SH-SY5Y (cell line): ENCODE data around the gene SLC27A5.

ENCODE experiments used
- GATA2 ChIP-seq: IDR thresholded peaks from 2 replicates; pipeline ENCODE4 v1.6.1; 2011; ENCODE audit warnings: mild to moderate bottlenecking, low read depth, low read length
- GATA3 ChIP-seq: IDR thresholded peaks from 2 replicates; pipeline ENCODE4 v1.6.1; 2011; ENCODE audit warnings: low read depth, mild to moderate bottlenecking, low read length, moderate library complexity

Gene SLC27A5

DNA sequence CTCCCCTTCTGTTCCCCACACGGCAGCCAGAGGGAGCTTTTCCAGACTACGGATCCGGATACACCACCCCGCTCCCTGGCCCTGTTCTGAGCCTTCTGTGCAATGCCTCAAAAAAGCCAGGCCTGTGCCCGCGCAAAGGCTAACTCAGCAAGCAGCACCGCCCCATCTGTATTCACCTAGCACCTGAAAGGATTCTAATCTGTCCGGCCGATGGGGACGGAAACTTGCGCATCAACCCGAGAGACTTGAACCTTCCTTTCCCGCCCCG is 7.2 kb upstream of the SLC27A5 start:
- TF ChIP-seq GATA3 (no peak), GATA2 (no peak)

- TF ChIP-seq GATA3, result no peak
- no peak for TF ChIP-seq GATA2
These were observed 6.7 kb upstream of the SLC27A5 start for GRCh38 chr19:58518256-58519086.

- TF ChIP-seq GATA3, result no peak
- no peak for TF ChIP-seq GATA2
These were observed 5.4 kb upstream of the SLC27A5 start for GRCh38 chr19:58516964-58517833.

GRCh38 chr19:58516246-58516836 is 4.5 kb upstream of the SLC27A5 start:
- TF ChIP-seq GATA2 (no peak), GATA3 (no peak)

DNA sequence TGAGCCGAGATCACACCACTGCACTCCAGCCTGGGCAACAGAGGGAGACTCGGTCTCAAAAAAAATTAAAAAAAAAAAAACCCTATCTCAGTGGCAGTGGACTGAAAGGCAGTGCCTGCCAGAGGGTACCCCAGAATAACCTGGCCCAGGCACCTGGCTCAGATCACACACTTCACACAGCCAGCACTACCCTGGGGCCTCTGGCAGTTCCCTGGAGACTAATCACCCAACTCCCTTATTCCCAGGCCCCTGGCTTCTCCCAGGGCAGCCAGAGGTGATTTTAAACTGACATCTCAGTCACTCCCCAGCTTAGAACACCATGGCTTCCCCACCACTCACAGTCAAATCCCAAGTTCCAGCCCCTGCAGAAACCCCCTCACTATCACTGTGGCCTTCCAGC is 3.5 kb upstream of the SLC27A5 start:
- TF ChIP-seq GATA2 (no peak), GATA3 (no peak)

DNA sequence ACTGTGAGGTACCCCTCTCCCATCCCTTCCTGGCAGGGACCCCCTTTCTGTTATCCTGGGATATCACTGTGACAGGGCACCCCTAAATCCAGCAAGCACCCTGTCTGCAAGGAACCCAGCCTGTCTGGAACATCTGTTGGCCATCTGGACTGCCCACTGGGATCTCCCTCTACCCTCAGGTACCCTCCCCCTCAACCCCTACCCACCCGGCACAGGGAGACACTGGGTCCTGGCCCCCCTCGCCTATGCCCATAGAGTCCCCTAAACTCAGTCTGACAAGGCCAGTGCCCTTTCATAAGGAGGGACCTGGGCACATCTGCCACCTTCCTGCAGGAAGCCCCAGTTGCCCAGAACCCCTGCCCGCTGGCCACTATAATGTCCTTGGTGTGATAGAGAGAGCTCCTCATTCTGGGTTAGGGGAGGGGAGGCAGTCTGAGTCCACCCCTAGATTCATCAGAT is 2.8 kb upstream of the SLC27A5 start:
- TF ChIP-seq GATA3 (no peak), GATA2 (no peak)

DNA sequence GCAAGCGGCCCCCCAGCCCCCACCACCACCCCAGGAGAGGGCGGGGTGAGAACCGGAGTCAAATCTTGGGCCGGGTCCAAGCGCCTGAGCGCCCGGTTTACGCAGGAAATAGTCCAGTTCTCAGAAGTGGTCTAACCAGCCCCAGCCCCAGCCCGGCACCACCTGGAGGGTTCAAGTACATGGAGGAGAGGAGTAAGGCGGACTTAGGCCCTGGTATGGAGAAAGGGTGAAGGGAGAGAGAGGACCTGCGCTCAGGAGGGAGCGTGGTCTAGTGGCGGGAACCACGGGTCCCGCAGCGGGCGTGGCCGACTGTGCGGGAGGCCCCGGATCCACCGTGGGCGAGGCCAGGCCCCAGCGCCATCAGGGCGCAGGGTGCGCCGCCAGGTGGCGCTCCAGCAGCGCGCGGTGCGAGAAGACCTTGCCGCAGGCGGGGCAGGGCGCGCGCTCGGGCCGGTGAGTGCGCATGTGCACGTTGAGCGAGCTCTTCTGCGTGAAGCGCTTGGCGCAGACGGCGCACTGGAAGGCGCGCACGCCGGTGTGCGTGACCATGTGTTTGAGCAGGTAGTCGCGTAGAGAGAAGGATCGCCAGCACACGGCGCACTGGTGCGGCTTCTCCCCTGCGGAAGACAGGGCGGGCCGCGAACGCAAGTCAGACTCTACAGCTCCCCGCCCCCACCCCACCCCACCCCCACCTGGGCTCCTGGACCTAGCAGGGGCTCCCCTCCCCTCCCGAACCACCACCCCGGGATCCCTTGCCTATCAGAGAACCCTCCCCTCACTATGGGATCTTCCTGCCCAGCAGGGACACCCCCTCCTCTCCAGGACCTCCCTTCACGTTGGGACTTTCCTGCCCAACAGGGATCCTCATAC is 2.1 kb upstream of the SLC27A5 start:
- TF ChIP-seq GATA2 (no peak), GATA3 (no peak)

DNA sequence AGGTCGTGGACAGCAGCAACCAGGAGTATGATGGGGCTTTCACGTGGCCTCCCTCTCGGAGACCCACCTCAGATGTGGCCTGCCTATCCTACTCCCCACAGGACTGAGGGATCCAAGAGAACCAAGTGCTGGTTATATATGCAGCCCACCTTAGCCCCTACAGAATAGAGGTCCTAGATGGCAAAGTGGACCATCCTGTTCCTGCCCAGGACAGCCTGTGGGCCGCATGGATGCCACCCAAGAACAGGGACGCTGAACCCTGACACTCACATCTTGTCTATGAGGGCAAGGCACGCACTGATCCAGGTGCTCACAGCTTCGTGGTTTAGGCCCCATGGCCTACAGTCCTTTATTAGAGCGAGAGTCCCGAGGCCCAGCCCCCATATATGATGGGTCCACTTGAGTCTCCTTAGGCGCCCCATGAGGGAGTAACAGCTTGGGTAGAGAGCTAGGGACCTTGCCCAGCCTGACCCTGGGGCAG is 1.5 kb upstream of the SLC27A5 start:
- TF ChIP-seq GATA2 (no peak), GATA3 (no peak)

- TF ChIP-seq GATA3, result no peak
- no peak for TF ChIP-seq GATA2
These were observed 1.5 kb downstream of the SLC27A5 start for GRCh38 chr19:58510084-58510862.

DNA sequence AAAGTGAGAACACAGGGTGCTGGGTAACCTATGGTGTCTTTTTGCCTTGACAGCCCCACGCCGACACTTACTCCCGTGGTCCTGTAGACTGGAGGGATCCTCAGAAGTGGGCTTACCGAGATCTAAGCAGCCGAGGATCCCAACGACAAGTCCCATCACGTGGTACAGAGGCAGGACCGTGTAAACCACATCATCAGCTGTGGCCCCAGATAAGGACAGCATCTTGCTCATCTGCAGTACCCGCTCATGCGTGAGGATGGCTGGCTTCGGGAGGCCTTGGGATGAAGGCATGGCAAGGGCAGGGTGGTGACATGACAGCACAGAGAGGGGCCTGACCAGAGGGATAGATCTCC is 2.1 kb downstream of the SLC27A5 start:
- TF ChIP-seq GATA3 (no peak), GATA2 (no peak)

GRCh38 chr19:58500242-58500641 is 11.6 kb downstream of the SLC27A5 start:
- TF ChIP-seq GATA3, result no peak
- TF ChIP-seq GATA2, result no peak

DNA sequence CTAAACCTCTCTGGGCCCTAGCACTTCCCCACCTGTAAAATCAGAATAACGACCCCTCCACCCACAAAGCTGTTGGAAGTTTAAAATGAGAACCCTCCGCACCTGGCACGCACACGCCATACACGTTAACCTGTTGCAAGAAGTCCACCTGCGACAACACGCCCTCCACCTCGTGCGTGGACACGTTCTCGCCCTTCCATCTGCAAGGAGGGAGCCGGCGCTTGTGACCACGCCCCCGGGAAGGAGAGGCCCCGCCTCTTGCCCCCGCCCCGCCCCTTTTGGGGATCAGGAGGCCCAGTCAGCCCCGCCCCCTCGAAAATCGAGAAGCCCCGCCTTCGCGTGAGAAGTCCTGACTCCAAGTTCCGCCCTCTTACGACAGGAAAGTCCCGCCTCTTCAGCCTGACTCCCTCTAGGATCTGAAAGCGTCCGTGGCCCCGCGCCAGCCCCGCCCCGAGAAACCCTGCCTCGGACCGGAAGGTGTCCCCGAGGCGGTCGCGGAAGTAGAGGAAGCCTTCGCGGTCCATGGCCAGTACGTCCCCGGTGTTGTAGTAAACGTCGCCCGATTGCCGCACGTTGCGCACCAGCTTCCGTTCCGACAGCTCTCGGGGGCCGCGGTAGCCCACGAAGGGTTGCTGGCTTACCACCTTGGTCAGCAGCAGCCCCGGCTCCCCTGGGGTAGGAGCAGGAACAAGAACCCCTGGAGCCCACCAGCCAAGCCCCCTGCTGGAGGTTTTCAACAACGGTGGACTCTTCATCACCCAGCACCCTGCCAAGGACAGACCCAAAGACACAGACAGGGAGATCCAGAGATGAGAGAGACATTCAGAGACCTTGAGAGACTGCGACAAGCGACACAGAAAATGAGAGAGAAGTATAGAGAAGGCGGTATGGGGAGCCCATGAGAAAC is 12.5 kb downstream of the SLC27A5 start:
- no peak for TF ChIP-seq GATA2
- TF ChIP-seq GATA3, result no peak
